T-helper 1 cell treated with Interleukin-12 subunit alpha and Interleukin-12 subunit beta and Interleukin-4 antibody, amounts not matched to agents 30 ng/mL and 1 ng/mL, for 36 hours (primary cell): ENCODE measurements around the gene NUDT3. TPM values are rescaled to one million over a fixed set of nuclear protein-coding genes. Genes with fewer than 3 reads are reported as not detected.
"Not testable (repeated sequence)": the region's sequence is repeated elsewhere in the genome, so short reads cannot be mapped to it uniquely, and the experiment has no call there.

ENCODE experiments used
- intact Hi-C: fragments of 100-400 bp; cut with micrococcal nuclease; formaldehyde crosslinking; loops from one replicate; pipeline ENCODE4 v1.15.1; 2024
- total RNA-seq: library from RNA; stranded (reverse); gene quantifications from 2 replicates; pipeline ENCODE4 v1.2.3, GENCODE V29; 2022

NUDT3 gene
- 13.4 and 14.1 TPM in 2 replicates for total RNA-seq

- intact Hi-C loops, result loop anchor here (1.0 to 5.0 kb wide), 10 partner anchors 33 to 400 kb away; partner anchors contain the start of genes BLTP3A, HMGA1, SMIM29 and SNRPC
Measured at GRCh38 chr6:34392497-34393190, at the start of gene NUDT3. Gene NUDT3 (minus strand): TSS chr6:34392669. CDS start chr6:34392362, 307 bp downstream.

DNA sequence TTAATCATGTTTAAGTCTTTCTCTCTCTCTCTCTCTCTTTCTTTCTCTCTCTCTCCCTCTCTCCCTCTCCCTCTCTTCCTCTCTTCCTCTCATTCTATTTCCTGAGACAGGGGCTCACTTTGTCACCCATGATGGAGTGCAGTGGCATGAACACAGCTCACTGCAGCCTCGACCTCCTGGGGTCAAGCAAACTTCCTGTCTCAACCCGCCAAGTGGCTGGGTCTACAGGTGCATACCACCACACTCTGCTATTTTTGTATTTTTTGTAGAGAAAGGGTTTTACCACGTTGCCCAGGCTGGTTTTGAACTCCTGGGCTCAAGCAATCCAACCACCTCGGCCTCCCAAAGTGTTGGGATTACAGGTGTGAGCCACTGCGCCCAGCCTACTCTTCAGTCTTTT is 49.1 kb upstream of the NUDT3 start:
- intact Hi-C loops, result no loop called here

- intact Hi-C loops, result no loop called here
Measured at GRCh38 chr6:34439442-34439841, 47.0 kb upstream of the NUDT3 start.

DNA sequence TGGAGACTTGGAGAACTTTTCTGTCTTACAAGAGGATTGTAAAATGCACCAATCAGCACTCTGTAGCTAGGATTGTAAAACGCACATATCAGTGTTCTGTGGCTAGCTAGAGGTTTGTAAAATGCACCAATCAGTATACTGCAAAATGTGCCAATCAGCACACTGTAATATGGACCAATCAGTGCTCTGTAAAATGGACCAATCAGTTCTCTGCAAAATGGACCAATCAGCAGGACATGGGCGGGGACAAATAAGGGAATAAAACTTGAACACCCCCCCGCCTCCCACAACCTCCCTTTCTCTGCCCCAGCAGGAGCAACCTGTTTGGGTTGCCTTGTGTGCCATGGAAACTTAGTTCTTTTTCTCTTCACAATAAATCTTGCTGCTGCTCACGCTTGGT is 46.2 kb upstream of the NUDT3 start:
- intact Hi-C loops, result no loop called here

GRCh38 chr6:34437644-34437970 is 45.1 kb upstream of the NUDT3 start:
- intact Hi-C loops, result no loop called here

- intact Hi-C loops, result no loop called here
Measured at GRCh38 chr6:34436803-34437643, 44.6 kb upstream of the NUDT3 start.

- intact Hi-C loops, result no loop called here
Measured at GRCh38 chr6:34435916-34436315, 43.4 kb upstream of the NUDT3 start.

DNA sequence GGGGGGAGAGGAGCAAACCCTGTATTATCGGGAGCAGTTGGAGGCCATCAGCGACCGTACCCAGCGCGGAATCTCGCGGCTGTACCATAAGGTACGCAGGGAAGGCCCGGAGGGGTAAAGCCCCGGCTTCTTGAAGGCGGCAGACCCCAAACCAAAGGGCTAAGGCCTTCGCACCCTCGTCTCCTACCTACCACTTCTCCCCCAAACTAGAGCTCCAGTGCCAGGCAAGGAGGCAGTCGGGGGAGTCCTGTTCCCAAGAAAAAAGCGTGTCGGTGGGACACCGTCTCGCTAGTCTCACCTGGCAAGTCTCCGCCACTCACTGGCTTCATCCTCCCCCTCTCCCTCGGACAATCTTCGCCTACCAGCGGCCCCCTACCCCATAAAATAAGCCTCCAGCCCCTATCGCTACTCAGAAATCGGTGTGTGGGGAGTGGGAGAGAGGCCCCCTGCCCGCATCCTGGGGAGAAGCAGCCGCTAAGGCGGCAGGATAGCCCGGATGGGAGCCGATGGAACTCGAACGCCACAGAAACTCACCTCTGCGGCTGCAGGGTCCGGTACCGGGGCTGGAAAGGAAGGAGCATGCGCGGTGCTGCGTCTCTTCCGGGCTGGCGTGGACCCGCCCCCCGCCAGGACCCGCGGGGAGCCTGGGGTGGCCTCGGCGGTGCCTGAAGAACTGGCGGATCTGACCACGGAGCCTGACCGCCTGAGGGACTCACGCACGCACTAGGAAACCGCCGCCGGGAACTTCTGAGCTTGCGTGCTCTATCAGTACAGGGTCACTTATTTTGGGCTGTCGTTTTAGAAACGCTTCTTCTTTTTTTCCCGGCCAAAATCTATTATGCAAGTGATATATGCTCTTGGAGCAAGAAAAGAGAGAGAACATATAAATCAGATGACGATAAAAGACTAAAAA is 33.3 kb upstream of the NUDT3 start, which contains the start of gene RPS10:
TSS of gene RPS10 (minus strand) at position 572 of the 913 bp plus-strand sequence. CDS start 848 bp downstream, outside the sequence.
- intact Hi-C loops, result loop anchor here (1.0 kb wide), 7 partner anchors 33 to 332 kb away; partner anchors contain the start of genes HMGA1, NUDT3, SMIM29 and SNRPC

DNA sequence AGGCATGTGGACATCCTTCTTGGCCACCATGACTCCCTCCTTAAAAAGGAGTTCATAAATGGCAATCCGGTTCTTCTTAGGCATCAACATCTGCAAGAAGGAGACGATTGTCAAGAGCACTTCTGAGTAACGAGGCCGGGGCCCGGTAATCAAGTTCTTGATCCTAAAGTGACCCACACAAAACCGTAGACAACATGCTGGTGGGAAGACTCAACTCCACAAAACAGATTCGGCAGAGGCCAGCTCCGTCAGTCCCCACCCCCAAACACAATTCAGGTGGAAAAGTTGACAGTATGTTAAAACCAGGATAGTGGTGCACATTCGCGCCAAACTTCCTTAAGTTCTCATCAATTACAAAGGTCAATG is 32.6 kb upstream of the NUDT3 start:
- intact Hi-C loops, result loop anchor here (1.0 kb wide), 1 partner anchor 33 kb away; the partner anchor contains the start of gene NUDT3

DNA sequence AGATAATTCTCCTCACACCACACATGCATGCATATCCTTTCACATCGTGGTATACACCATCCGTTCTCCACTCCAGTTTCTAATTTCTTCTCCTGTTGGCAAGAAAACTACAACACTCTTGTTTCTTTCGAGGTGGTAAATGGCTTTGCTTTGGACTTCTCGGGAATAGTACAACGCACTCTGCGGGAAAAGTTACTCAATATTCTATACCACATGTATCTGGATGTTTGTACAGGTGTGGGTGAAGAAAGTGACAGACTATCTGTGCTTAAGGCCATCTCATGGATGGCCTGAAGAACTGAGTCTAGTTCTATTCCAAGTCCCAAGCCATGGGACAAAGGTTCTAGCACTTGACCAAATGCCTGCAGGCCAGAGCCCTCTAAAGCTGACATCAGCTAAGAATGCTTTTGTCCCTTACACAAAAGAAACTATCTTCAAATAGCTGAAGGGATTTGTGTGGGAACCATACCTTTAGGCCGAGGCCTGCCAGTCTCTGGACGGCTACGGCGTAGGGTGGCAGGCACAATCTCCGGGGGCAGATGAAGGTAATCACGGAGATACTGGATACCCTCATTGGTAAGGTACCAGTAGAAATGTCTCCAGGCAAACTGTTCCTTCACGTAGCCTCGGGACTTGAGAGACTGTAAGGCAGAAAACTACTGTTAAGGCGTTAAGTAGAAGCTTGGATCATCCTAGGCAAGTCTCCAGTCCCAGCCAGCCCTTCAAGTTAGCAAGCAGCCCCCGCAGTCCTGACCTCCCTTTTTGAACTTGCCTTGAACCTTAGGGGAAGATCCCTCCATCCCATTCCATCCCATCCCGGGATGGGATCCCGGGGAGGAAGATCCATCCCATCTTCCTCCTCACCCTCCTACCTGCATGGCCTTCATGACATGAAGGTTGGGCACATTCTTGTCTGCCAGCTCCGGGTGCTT is 32.0 kb upstream of the NUDT3 start:
- intact Hi-C loops, result loop anchor here (1.0 kb wide), 1 partner anchor 32 kb away; the partner anchor contains the start of gene NUDT3

DNA sequence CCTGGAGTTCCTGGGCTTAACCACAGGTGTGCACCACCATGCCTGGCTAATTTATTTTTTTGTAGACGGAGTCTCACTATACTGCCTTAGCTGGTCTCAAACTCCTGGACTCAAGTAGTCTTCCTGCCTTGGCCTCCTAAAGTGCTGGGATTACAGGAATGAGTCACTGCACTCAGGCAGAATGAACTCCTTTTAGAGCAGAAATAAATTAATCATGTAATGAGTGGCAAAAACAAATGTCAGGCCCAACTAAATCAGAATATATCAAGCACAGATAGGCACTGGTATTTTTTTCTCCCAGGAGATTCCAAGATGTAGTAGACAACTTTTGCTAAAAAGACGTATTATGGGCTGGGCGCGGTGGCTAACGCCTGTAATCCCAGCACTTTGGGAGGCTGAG is 30.8 kb upstream of the NUDT3 start:
- intact Hi-C loops, result no loop called here

- intact Hi-C loops, result no loop called here
Measured at GRCh38 chr6:34418367-34418766, 25.9 kb upstream of the NUDT3 start.

- intact Hi-C loops, result no loop called here
Measured at GRCh38 chr6:34416877-34417371, 24.5 kb upstream of the NUDT3 start.

GRCh38 chr6:34414999-34415858 is 22.8 kb upstream of the NUDT3 start:
- intact Hi-C loops, result loop anchor here (1.0 kb wide), 3 partner anchors 166 to 252 kb away; partner anchors contain the start of gene SMIM29

DNA sequence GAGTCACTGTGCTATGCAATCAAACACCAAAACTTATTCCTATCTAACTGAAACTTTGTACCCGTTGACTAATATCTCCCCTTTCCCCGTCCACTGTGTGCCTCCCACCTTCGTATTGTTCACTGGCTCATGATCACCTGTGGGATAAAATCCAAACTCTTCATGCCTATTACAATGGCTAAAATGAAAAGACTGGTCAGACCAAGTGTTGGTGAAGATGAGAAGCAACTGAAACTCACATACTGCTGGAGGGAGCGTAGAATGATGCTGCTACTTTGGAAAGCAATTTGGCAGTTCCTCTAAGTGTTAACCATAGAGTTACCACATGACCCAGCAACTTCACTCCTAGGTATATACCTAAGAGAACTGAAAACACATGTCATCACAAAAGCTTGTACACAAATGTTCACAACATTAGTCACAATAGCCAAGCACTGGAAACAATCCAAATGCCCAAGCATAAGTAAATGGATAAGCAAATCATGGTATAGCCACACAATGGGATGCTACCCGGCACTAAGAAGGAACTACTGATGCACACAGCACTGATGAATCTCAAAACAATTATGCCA is 20.3 kb upstream of the NUDT3 start:
- intact Hi-C loops, result no loop called here

- intact Hi-C loops, result no loop called here
Measured at GRCh38 chr6:34412016-34412415, 19.5 kb upstream of the NUDT3 start.

DNA sequence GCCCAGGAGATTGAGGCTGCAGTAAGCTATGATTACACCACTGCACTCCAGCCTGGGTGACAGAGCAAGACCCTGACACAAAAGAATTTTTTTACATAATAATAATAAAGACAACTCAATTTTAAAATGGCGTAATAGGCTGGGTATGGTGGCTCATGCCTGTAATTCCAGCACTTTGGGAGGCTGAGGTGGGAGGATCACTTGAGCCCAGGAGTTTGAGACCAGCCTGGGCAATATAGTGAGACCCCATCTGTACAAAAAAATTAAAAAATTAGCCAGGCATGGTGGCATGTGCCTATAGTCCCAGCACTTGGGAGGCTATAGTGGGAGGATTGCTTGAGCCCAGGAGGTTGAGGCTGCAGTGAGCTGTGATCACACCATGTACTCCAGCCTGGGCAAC is 15.4 kb upstream of the NUDT3 start:
- intact Hi-C loops, result not testable (repeated sequence)

DNA sequence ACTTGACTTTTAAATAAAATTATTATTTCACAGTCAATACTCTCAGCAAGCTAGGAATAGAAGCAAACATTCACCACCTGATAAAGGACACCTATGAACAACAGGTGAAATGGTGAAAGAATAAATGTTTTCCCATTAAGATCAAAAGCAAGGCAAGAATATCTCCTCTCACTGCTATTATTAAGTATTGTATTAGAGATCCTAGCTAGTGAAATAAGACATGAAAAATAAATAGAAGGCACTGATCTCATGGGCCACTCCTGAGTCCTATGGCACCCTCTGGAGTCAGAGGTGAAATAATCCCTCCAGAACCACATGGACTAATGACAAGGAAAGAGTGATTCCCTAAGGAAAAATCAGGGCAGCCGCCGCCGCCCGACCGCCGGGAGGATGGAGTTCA is 4.0 kb upstream of the NUDT3 start:
- intact Hi-C loops, result no loop called here

GRCh38 chr6:34393966-34394305 is 1.5 kb upstream of the NUDT3 start:
- intact Hi-C loops, result loop anchor here (2.0 to 5.0 kb wide), 2 partner anchors 263 to 398 kb away; partner anchors contain the start of gene BLTP3A
